Kidney (tissue), 14 donors: ENCODE data around the gene BRD1. TPM values are rescaled to one million over a fixed set of nuclear protein-coding genes. Genes with fewer than 3 reads are reported as not detected.
A peak's percentile ranks its signal among the peaks of the same experiment; 100 is the strongest.

Experiments
- DNase-seq, 5 donors: peaks; one replicate each; pipeline ENCODE4 v3.0.0-alpha.2; 2013 to 2020
- FAIRE-seq: peaks from 2 replicates; lab custom pipeline; 2012; peaks lifted over from hg19 to GRCh38; lab: Jason Lieb, UNC
- H3K27ac ChIP-seq, 2 donors: one replicate each; pipeline ENCODE4 v1.7.0; 2013; ENCODE audit warnings: low read depth in 2 of 2, low read length in 2 of 2, inconsistent platforms in 1 of 2
- H3K27me3 ChIP-seq: one replicate; pipeline ENCODE4 v1.7.1; 2013; ENCODE audit warnings: low read length, inconsistent platforms; ENCODE audit not compliant: control insufficient read depth, insufficient read depth
- H3K36me3 ChIP-seq, 3 donors: one replicate each; pipeline versions ENCODE4 v1.7.0 to v1.7.1; 2013; ENCODE audit warnings: low read length in 3 of 3, control low read depth in 1 of 3, inconsistent platforms in 1 of 3; ENCODE audit not compliant: insufficient read depth in 3 of 3, control insufficient read depth in 2 of 3
- H3K4me1 ChIP-seq, 3 donors: one replicate each; pipeline versions ENCODE4 v1.7.0 to v1.7.1; 2013; ENCODE audit warnings: low read length in 3 of 3, inconsistent platforms in 1 of 3, low read depth in 1 of 3; ENCODE audit not compliant: control insufficient read depth in 2 of 3, insufficient read depth in 2 of 3
- H3K4me3 ChIP-seq, 3 donors: one replicate each; pipeline versions ENCODE4 v1.7.0 to v1.8.1; 2013; ENCODE audit warnings: low read length in 3 of 3, control low read depth in 1 of 3, inconsistent platforms in 1 of 3
- H3K9ac ChIP-seq, 3 donors: one replicate each; pipeline versions ENCODE4 v1.7.0 to v1.7.1; 2013; ENCODE audit warnings: low read length in 3 of 3, control low read depth in 1 of 3, inconsistent platforms in 1 of 3
- H3K9me3 ChIP-seq, 3 donors: one replicate each; pipeline versions ENCODE4 v1.7.0 to v1.7.1; 2013; ENCODE audit warnings: low read length in 3 of 3, control low read depth in 1 of 3, inconsistent platforms in 1 of 3; ENCODE audit not compliant: control insufficient read depth in 2 of 3, insufficient read depth in 1 of 3
- CTCF ChIP-seq: IDR thresholded peaks from 3 replicates; pipeline ENCODE4 v1.5.1; 2012; ENCODE audit warnings: mild to moderate bottlenecking, moderate library complexity, borderline replicate concordance; ENCODE audit not compliant: insufficient read depth; ENCODE audit errors: extremely low read depth
- intact Hi-C: fragments of 100-400 bp; cut with DNase I; formaldehyde crosslinking; loops from one replicate; pipeline ENCODE4 v1.11.1; 2022
- polyA plus RNA-seq: library from polyadenylated mRNA; stranded (reverse); fragments of 350-450 nt; fragmentation: Illumina TruSeq; extraction: RNeasy Lipid Tissue Mini Kit (QIAGEN cat#74804); gene quantifications from one replicate; pipeline ENCODE4 v1.2.3, GENCODE V29; 2014; ENCODE audit warnings: low read depth, low replicate concordance; ENCODE audit not compliant: insufficient read depth
- total RNA-seq: library from RNA; stranded (reverse); fragmentation: NEBNext Ultra II Directional; extraction: Animal tissue kit (Norgen Biotek cat#: 25700); gene quantifications from one replicate; pipeline ENCODE4 v1.2.1, GENCODE V29; 2021
- donor health status: control.
- donor health status: control.
- donor health status: control.
- donor health status: control.
- donor health status: control.
- donor health status: DM: yes; HTN: yes; CAD: no.
- donor health status: Normal renal cell carcinoma (clear cell type).

The BRD1 gene
- total and polyA plus RNA-seq, 2 donors from 2014 or later = 8.1 to 40.5 TPM

- TF ChIP-seq CTCF = no peak
- no peak for DNase-seq
- no peak for FAIRE-seq
- Histone ChIP-seq H3K9me3 (no peaks in the 10 kb centered on the region), H3K4me1 (peaks cover 0 to 19% (median 5%) of the 10 kb centered on the region in 3 donors), H3K27ac (no peak overlapping the region), H3K27me3 (no peaks in the 10 kb centered on the region), H3K4me3 (no peak overlapping the region), H3K36me3 (peaks cover 10 to 28% (median 26%) of the 10 kb centered on the region in 3 donors), H3K9ac (no peak overlapping the region)
- intact Hi-C loops = no loop called here
These were observed 39.8 kb downstream of the BRD1 start for GRCh38 chr22:49787861-49788260.

GRCh38 chr22:49786976-49787706 lies 40.5 kb downstream of the BRD1 start:
- no peak for TF ChIP-seq CTCF
- peak in 1 of 5 donors; percentile 62 for DNase-seq
- no peak for FAIRE-seq
- H3K36me3 ChIP-seq = peaks cover 9 to 25% (median 21%) of the 10 kb centered on the region in 3 donors
- peaks cover 0 to 19% (median 5%) of the 10 kb centered on the region in 3 donors for H3K4me1 ChIP-seq
- H3K27me3 ChIP-seq = no peaks in the 10 kb centered on the region
- intact Hi-C loops = no loop called here
- no peak overlapping the region for H3K27ac ChIP-seq
- H3K9me3 ChIP-seq = no peaks in the 10 kb centered on the region
- no peak overlapping the region for H3K4me3 ChIP-seq
- no peak overlapping the region for H3K9ac ChIP-seq

GRCh38 chr22:49785841-49786471 lies 41.7 kb downstream of the BRD1 start:
- no peak overlapping the region for H3K9ac ChIP-seq
- DNase-seq = peak in 1 of 5 donors; percentile 30
- H3K9me3 ChIP-seq = no peaks in the 10 kb centered on the region
- no peak overlapping the region for H3K4me3 ChIP-seq
- no peak for TF ChIP-seq CTCF
- no peaks in the 10 kb centered on the region for H3K27me3 ChIP-seq
- no peak overlapping the region for H3K27ac ChIP-seq
- intact Hi-C loops = no loop called here
- H3K4me1 ChIP-seq = peaks cover 0 to 18% (median 5%) of the 10 kb centered on the region in 3 donors
- H3K36me3 ChIP-seq = peaks cover 9 to 22% (median 21%) of the 10 kb centered on the region in 3 donors
- FAIRE-seq = no peak
